ENCODE results near the gene KRT40. TPM values are rescaled to one million over a fixed set of nuclear protein-coding genes. Genes with fewer than 3 reads are reported as not detected.
A peak's percentile ranks its signal among the peaks of the same experiment; 100 is the strongest.

Gene KRT40
- total RNA-seq, 2 donors from 2014 or later, result not detected

- H3K9me3 Mint-ChIP-seq, result no peaks in the 10 kb centered on the region
- H3K36me3 Mint-ChIP-seq, result no peaks in the 10 kb centered on the region
- no peak for ATAC-seq
- no peak overlapping the region for H3K27ac Mint-ChIP-seq
- DNase-seq (ENCODE audit: low spot score in 2 of 2), result no peak
These were observed 41.6 kb downstream of the KRT40 start for GRCh38 chr17:40942553-40942952.

- H3K27ac Mint-ChIP-seq, result no peak overlapping the region
- DNase-seq (ENCODE audit: low spot score in 2 of 2) (no peak), ATAC-seq (no peak)
- H3K36me3 Mint-ChIP-seq, result no peaks in the 10 kb centered on the region
- H3K9me3 Mint-ChIP-seq, result no peaks in the 10 kb centered on the region
These were observed 43.9 kb downstream of the KRT40 start for GRCh38 chr17:40940266-40940665.

- no peaks in the 10 kb centered on the region for H3K36me3 Mint-ChIP-seq
- no peak overlapping the region for H3K27ac Mint-ChIP-seq
- no peaks in the 10 kb centered on the region for H3K9me3 Mint-ChIP-seq
- DNase-seq (ENCODE audit: low spot score in 2 of 2) (no peak), ATAC-seq (no peak)
These were observed 45.1 kb downstream of the KRT40 start for GRCh38 chr17:40938981-40939380.

GRCh38 chr17:40937384-40937819 lies 46.7 kb downstream of the KRT40 start, which contains the start of gene KRT23:
Gene KRT23 (minus strand): TSS chr17:40937646. CDS start chr17:40936603, 1,043 bp downstream.
- peak in 1 of 2 donors; percentile 24 for ATAC-seq
- H3K27ac Mint-ChIP-seq, result no peak within 1 kb of the TSS
- DNase-seq (ENCODE audit: low spot score in 2 of 2), result no peak
- H3K9me3 Mint-ChIP-seq, result no peaks in the 10 kb centered on the region
- no peaks in the 10 kb centered on the region for H3K36me3 Mint-ChIP-seq

- H3K36me3 Mint-ChIP-seq, result no peaks in the 10 kb centered on the region
- H3K27ac Mint-ChIP-seq, result no peak overlapping the region
- no peak for DNase-seq (ENCODE audit: low spot score in 2 of 2)
- no peaks in the 10 kb centered on the region for H3K9me3 Mint-ChIP-seq
- ATAC-seq, result no peak
These were observed 47.1 kb downstream of the KRT40 start for GRCh38 chr17:40936976-40937375.

- Mint-ChIP-seq H3K36me3 (no peaks in the 10 kb centered on the region), H3K9me3 (no peaks in the 10 kb centered on the region)
These were observed 47.6 kb downstream of the KRT40 start for GRCh38 chr17:40936437-40936971.

GRCh38 chr17:40935624-40936023 lies 48.5 kb downstream of the KRT40 start:
- DNase-seq (ENCODE audit: low spot score in 2 of 2) (no peak), ATAC-seq (no peak)

More at GRCh38 chr17:40936437-40936971, 47.6 kb downstream of the KRT40 start:
- H3K27ac Mint-ChIP-seq, result no peak overlapping the region
- DNase-seq (ENCODE audit: low spot score in 2 of 2) (no peak), ATAC-seq (no peak)

GRCh38 chr17:40932608-40933007 lies 51.5 kb downstream of the KRT40 start:
- DNase-seq (ENCODE audit: low spot score in 2 of 2) (no peak), ATAC-seq (no peak)
- no peaks in the 10 kb centered on the region for H3K36me3 Mint-ChIP-seq
- no peak overlapping the region for H3K27ac Mint-ChIP-seq
- no peaks in the 10 kb centered on the region for H3K9me3 Mint-ChIP-seq

More at GRCh38 chr17:40935624-40936023, 48.5 kb downstream of the KRT40 start:
- H3K27ac Mint-ChIP-seq, result no peak overlapping the region
- no peaks in the 10 kb centered on the region for H3K9me3 Mint-ChIP-seq
- no peaks in the 10 kb centered on the region for H3K36me3 Mint-ChIP-seq

GRCh38 chr17:40931311-40931710 lies 52.8 kb downstream of the KRT40 start:
- ATAC-seq (no peak), DNase-seq (ENCODE audit: low spot score in 2 of 2) (no peak)
- Mint-ChIP-seq H3K9me3 (no peaks in the 10 kb centered on the region), H3K36me3 (no peaks in the 10 kb centered on the region), H3K27ac (no peak overlapping the region)

Other genes with a start within 250 kb of the KRT40 start
- gene KRT25, start 229.0 kb downstream of the KRT40 start, total RNA-seq, result not detected
- gene KRT26, start 212.1 kb downstream of the KRT40 start, total RNA-seq, result not detected
- not detected for gene KRT27, start 201.8 kb downstream of the KRT40 start, total RNA-seq
- gene KRT28, start 184.4 kb downstream of the KRT40 start, total RNA-seq, result not detected
- gene KRT10, start 161.7 kb downstream of the KRT40 start, total RNA-seq, result 10 to 100 TPM; 28.2 to 33.2 TPM
- not detected for gene KRT12, start 117.1 kb downstream of the KRT40 start, total RNA-seq
- gene KRT20, start 99.1 kb downstream of the KRT40 start, total RNA-seq, result not detected
- not detected for gene KRT23, start 46.7 kb downstream of the KRT40 start, total RNA-seq
- gene KRT39, start 17.4 kb downstream of the KRT40 start, total RNA-seq, result not detected
- not detected for gene KRTAP3-3, start 9.8 kb upstream of the KRT40 start, total RNA-seq
- not detected for gene KRTAP3-2, start 15.6 kb upstream of the KRT40 start, total RNA-seq
- gene KRTAP3-1, start 24.8 kb upstream of the KRT40 start, total RNA-seq, result not detected
- gene KRTAP1-5, start 42.9 kb upstream of the KRT40 start, total RNA-seq, result not detected
- gene KRTAP1-4, start 45.9 kb upstream of the KRT40 start, total RNA-seq, result not detected
- not detected for gene KRTAP1-3, start 50.5 kb upstream of the KRT40 start, total RNA-seq
- not detected for gene KRTAP1-1, start 57.1 kb upstream of the KRT40 start, total RNA-seq
- not detected for gene KRTAP2-1, start 63.0 kb upstream of the KRT40 start, total RNA-seq
- not detected for gene KRTAP2-2, start 70.9 kb upstream of the KRT40 start, total RNA-seq
- not detected for gene KRTAP2-3, start 75.8 kb upstream of the KRT40 start, total RNA-seq
- not detected for gene KRTAP2-4, start 81.6 kb upstream of the KRT40 start, total RNA-seq
- gene KRTAP4-7, start 99.8 kb upstream of the KRT40 start, total RNA-seq, result not detected
- not detected for gene KRTAP4-8, start 113.8 kb upstream of the KRT40 start, total RNA-seq
- not detected for gene KRTAP4-16, start 117.9 kb upstream of the KRT40 start, total RNA-seq
- not detected for gene KRTAP4-9, start 121.1 kb upstream of the KRT40 start, total RNA-seq
- gene KRTAP4-11, start 134.0 kb upstream of the KRT40 start, total RNA-seq, result not detected
- gene KRTAP4-12, start 139.9 kb upstream of the KRT40 start, total RNA-seq, result not detected
- not detected for gene KRTAP4-6, start 156.2 kb upstream of the KRT40 start, total RNA-seq
- not detected for gene KRTAP4-5, start 165.5 kb upstream of the KRT40 start, total RNA-seq
- gene KRTAP4-4, start 176.4 kb upstream of the KRT40 start, total RNA-seq, result not detected
- gene KRTAP4-3, start 183.9 kb upstream of the KRT40 start, total RNA-seq, result not detected
- gene KRTAP4-2, start 193.9 kb upstream of the KRT40 start, total RNA-seq, result not detected
- gene KRTAP4-1, start 200.6 kb upstream of the KRT40 start, total RNA-seq, result not detected
- not detected for gene KRTAP9-1, start 205.6 kb upstream of the KRT40 start, total RNA-seq
- not detected for gene KRTAP9-2, start 242.3 kb upstream of the KRT40 start, total RNA-seq
- not detected for gene KRTAP9-3, start 248.1 kb upstream of the KRT40 start, total RNA-seq